NCI-H345 (cell line): Measurements from ENCODE around the gene SCD5.
A peak's percentile ranks its signal among the peaks of the same experiment; 100 is the strongest.

ENCODE experiments used
- DNase-seq: peaks from one replicate; lab custom pipeline; 2025; lab: John Stamatoyannopoulos, UW

SCD5 gene

GRCh38 chr4:82765134-82765533, 33.5 kb downstream of the SCD5 start:
- DNase-seq = no peak

DNA sequence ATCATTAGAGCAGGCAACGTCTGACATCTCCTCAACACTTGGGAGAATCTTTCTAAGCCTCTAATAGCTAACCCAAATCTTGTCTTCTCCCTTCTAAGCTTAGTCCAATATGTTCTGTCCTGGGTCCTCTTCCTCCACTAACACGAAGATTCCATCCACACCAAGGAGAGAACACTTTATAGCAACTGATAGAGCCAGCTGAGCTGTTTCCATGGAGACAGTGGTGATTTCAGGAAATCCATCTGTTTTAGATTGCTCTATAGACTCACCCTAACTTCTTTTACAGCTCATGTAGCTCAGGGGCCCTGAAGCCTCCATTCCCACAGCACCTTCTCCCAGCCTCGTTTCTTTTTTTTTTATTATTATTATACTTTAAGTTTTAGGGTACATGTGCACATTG, 37.4 kb downstream of the SCD5 start:
- DNase-seq = no peak

DNA sequence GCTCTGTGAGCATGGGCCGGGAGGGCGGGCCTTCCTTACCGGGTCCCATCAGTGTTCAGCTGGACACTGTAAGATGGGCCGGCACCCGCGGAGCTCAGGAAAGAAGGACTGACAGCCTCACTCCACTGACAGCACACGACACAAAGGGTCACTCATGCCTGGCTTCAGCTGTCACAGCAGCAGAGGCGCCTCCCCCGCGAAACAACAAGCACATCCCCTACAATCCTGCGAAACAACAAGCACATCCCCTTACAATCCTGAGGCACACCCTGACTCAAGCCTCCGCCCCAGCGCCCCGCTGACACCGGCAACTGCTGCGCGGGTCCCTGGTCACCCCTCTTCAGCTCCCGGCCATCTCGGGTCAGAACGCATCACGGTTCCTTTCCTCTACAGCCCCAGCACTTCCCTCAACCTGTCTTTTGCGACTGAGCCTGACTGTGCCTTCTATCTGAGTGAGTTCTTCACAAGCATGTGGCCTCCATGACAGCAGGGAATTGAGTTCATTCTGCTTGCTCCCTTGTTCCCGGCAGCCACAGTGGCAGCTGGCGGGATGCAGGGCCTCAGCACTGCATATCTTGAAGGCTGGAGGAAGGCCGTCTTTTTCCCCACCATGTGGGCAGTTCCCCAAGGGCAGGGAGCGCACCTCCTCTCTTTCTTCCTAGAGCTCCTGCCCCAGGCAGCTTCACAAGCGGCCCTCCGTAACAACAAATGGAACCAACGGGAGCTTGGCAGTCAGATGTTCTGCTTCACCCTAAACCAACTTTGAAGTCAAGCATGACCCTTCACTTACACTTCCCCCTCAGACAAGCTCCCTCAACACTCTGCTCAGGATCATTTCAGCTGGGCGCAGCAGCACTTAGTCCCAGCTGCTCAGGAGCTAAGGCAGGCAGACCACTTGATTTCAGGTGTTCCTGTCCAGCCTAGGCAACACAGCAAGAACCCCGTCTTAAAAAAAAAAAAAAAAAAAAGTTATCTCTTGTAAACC, 39.6 kb downstream of the SCD5 start:
- no peak for DNase-seq

DNA sequence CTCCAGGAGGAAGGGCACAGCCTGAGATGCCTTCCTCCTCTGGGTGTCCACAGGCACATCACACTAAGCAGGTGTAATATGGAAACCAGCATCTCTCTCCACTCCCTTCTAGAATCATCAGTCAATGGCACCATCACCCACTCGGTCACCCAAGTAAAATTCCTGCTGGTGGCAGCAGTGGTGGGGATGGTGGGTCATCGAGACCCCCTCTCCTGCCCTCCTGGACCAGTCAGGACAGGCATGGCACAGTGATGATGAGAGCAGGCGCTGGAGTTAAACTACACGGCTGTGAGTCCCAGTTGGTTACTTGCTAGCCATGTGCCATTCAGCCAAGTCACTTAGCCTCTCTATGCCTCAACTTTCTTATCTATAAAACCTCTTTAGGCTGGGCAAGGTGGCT, 42.5 kb downstream of the SCD5 start:
- no peak for DNase-seq

DNA sequence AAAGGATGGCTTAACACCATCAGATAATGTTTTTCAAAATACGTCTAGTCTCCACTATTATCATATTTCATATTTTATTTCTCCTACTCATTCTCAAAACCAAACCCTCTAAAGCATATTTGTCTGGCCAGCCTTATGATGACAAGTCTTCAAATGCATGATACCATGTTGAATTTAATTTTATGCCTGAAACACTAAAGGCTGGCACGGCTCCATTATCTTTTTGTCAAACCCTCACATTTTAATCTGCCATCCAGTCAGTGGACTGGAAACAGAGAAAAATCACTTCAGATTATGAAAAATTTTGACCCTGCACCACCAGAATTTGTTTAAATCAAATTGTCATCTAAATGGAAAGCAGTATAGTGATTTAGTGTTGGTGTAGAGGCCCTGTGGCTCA, 42.9 kb downstream of the SCD5 start:
- DNase-seq = no peak

DNA sequence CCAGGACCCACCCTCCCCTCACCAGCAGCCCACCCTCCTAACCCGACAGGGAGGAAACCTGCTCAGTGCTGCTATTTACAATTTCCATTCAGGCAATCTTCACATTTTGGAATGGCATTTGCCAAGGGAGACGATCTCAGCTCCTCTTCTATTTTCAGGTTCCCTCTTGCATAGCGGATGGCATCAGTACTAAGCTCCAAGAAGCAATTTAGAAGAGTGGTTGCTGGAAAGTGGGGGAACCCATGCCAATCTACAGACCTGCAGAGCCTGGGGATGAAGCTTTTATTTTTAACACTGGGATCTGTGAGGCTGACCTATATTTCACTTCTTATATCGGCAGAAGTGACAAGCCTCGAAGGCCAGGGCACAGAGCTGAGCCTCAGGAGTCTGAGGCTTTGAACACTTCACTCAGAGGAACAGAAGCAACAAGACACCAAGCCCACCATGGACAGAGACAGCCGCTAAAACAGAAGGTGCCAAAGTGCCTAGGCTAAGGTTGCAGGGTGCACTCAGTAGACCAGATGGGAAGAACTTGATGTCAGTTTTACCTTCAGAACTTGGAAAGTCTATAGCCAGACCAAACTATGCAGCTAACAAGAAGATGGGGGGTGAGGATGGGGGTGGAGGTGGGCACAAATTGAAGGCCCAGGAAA, 44.0 kb downstream of the SCD5 start:
- no peak for DNase-seq

DNA sequence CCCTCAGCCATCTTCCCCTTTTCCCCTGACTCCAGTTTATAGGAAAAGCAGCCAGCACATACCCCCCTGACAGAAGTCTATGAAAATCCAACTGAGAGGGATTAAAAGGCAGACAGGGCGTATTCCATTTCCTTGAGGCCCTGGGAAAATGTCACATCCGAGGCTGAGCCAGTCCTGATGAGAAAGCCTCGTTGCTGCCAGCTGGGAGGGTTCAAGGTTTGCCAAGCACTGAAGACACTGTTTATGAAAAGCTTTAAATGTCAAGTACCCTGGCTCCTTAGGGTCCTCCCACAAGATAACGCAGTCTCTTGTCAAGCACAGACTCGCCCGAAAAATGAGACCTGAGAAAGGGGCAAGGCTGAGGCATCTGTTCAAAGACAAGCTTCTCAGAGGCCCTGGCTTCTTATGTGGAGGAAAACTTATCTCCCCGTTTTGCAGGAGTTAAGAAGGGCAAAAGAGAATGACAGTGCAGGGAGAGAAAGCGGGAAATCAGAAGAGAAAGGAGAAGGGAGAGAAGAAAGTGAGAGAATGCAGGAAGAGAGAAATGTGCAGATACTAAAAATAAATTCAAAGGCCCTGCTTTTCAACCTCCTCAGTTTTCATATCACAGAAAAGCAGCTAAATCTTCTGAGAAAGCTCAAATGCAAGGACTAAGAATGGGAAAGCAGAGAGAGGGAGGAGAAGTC, 44.7 kb downstream of the SCD5 start:
- no peak for DNase-seq

DNA sequence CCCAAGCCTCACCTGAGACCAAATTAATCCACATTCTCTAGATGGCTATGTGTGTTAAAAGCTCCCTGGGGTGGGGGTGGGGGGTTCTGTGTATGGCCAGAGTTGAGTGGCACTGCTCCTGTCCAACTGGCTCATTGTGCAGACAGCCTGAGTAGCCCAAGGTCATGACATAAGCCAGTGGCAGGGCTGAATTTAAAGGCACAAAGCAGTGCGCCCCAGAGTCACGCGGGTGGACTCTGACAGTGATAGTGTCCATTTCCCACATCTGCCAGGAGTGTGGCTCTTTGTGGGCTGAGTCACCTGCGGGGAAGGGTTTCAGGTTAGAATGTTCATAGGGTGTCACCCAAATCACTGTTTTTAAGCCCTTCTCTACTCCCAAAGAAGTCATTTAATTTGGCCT, 45.4 kb downstream of the SCD5 start:
- no peak for DNase-seq

DNA sequence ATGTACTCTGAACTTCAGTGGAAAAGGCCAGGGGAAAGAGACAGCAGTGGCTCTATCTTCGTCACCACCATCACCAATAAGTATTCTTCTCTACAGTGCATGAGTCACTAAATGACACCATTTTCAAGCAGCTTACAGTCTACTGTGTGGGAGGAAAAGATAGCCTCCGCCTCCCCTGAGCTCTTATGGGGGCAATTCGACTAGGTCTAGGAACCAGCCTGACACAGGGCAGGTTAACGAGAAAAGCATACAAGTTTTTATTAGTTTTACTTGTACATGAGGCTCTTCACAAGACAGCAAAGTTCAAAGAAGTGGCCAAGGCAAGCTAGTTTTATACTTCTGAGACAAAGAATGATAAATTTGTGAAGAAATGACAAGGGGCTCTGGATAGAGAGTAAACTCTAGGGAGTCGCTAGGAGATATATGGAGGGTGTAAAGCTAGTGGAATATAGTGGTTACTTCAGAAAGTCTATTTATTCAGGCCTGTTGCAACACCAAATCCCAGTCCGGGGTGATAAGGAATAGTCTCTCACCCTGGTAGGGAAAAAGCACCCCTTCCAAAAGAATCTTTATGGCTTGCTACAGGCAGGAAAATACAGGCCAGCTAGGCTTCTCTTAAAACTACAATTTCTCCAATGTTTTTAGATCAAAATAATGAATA, 49.7 kb downstream of the SCD5 start:
- no peak for DNase-seq

- peak; percentile 39 for DNase-seq
These were observed 50.7 kb downstream of the SCD5 start for GRCh38 chr4:82747686-82748575.

DNA sequence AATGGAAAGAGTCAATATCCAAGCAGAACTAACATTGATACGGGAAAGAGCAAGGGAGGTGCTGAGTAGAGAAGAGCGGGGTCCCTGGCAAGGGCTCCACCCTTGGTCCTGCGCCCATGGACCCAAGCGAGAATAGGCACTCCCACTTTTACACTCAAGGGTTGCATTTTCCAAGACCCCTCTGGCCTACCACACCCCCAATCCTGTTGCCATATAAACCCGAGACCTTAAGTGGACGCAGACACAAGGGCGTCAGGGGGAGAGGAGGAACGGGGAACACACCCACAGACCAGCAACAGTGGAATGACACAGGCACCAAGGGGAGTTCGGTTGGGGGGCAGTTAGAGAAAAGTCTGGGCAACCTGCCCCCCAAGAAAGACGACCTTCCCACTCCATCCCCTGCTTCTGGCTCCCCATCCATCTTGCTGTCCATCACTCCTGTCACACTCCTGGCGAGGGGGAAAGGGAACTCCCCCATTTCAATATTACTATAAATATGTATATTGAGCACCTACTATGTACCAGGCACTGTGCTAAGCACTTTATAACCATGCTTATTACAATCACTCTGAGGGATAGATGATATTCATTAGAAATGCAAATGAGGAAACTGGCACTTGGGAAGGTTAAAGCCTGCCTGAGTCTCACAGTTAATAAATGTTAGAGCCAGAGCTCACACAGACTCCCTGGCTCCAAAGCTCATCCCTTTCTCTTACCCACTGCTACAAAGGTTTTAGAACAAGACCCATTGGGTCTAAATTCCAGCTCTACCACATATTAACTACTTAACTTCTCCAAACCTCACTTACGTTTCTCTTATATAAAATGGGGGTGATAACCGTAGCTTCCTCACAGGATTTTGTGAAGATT, 51.7 kb downstream of the SCD5 start:
- DNase-seq = no peak

DNA sequence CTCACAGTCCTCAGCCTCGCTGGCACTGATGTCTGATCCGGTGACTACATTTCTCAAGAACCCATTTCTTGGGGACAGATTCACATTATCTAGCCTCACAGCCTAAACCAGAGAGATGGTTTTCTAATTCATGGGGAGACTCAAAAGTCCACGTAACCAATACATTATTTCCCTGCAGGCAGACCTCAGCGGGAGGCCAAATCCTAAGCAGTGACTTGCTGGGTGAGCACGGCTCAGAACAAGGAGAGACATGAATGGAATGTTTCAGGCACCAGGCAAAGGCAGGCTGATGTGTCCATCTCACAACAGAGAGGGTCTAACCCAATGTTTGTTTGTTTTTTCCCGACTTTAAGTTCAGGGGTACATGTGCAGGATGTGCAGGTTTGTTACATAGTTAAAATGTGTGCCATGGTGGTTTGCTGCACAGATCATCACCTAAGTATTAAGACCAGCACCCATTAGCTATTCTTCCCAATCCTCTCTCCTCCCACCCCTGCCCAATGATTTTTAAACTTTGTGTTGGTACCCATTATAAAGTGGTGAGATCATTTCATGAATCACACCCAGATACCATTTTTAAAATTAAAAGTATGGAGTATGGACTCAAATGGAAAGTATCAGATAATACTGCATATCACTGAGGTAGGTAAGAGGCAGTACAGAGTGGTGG, 53.3 kb downstream of the SCD5 start:
- DNase-seq = no peak

DNA sequence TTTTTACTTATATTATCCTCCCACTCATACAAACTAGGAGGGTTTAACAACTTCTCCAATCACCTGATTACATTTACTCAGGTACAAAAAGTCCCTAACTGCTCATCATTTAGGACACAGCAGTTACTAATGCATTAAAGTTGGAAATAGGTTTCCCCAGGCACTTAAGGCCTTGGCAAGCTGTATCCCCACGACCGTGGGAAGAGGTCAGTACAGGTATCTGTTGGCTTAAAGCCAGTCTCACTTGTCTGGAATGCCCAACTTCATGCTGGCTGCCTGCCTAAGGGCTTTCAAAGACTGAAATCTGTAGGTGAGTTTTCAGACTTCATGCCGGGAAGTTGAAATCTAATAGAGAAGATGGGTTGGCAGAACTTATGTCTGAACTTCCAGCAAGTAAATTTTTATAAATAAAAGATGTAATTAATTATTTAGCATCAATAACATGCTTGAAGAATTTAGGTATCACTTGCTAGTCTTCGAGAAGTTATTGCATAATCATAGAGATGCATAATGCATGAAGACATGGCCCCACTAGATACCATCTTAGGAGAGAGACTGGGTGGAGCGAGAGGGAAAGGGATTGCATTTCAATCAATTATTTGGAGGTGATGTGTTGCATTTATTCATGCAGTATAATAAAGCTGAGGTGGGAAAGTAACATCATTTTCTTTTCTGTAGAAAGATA, 54.2 kb downstream of the SCD5 start:
- DNase-seq = no peak

- no peak for DNase-seq
These were observed 57.4 kb downstream of the SCD5 start for GRCh38 chr4:82741188-82741587.

GRCh38 chr4:82739287-82740190, 59.1 kb downstream of the SCD5 start:
- no peak for DNase-seq

GRCh38 chr4:82737354-82737753, 61.2 kb downstream of the SCD5 start:
- no peak for DNase-seq

- DNase-seq = no peak
These were observed 65.0 kb downstream of the SCD5 start for GRCh38 chr4:82733636-82734035.

DNA sequence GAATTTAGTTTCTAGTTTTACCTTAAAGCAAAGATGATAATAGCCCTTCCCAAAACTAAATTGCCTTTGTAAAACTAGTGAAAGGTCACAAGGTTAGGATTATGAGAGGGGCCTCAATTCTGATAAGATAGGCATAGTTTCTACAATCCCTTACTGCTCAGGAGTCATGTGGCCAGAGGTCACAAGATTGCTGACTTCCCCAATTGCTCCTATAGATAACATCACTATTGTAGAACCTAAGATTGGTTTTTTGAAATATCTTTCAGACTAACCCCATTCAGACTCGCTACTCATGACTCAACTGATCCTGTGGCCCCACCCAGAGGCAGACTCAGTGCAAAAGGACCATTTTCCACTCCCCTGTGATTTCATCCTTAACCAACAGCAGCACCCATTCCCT, 70.3 kb downstream of the SCD5 start:
- DNase-seq = no peak
